Mesenchymal stem cell (in vitro differentiated cells and primary cell): ENCODE results near the gene IFNL2.
"Not testable (repeated sequence)": the region's sequence is repeated elsewhere in the genome, so short reads cannot be mapped to it uniquely, and the experiment has no call there.

Experiments used
- DNase-seq: peaks from one replicate; pipeline ENCODE4 v3.0.0-alpha.2; 2013
- H2AFZ ChIP-seq: one replicate; pipeline ENCODE4 v1.6.1; 2013; ENCODE audit warnings: low read depth, mild to moderate bottlenecking, control low read depth, inconsistent platforms, low read length, moderate library complexity
- H2AK5ac ChIP-seq: 2 replicates; pipeline ENCODE4 v1.6.1; 2013; ENCODE audit warnings: low read length, moderate library complexity, mild to moderate bottlenecking, inconsistent platforms; ENCODE audit not compliant: severe bottlenecking
- H2BK120ac ChIP-seq: one replicate; pipeline ENCODE4 v1.6.1; 2013; ENCODE audit warnings: low read depth, mild to moderate bottlenecking, inconsistent platforms, low read length, moderate library complexity
- H2BK12ac ChIP-seq, 2 experiments: one replicate each; pipeline ENCODE4 v1.6.1; 2013; ENCODE audit warnings: inconsistent platforms in 2 of 2, low read length in 2 of 2, mild to moderate bottlenecking in 2 of 2, moderate library complexity in 2 of 2, control low read depth in 1 of 2
- H2BK15ac ChIP-seq: one replicate; pipeline ENCODE4 v1.6.1; 2013; ENCODE audit warnings: mild to moderate bottlenecking, low read depth, inconsistent platforms; ENCODE audit not compliant: poor library complexity, severe bottlenecking
- H2BK5ac ChIP-seq: 2 replicates; pipeline ENCODE4 v1.6.1; 2013; ENCODE audit warnings: low read depth, mild to moderate bottlenecking, low read length, control low read depth, inconsistent platforms; ENCODE audit not compliant: poor library complexity, severe bottlenecking
- H3K14ac ChIP-seq, 2 experiments: one replicate each; pipeline ENCODE4 v1.6.1; 2013; ENCODE audit warnings: inconsistent platforms in 2 of 2, low read length in 2 of 2, control low read depth in 1 of 2, mild to moderate bottlenecking in 1 of 2, moderate library complexity in 1 of 2
- H3K18ac ChIP-seq, 2 experiments: one replicate each; pipeline ENCODE4 v1.6.1; 2013; ENCODE audit warnings: inconsistent platforms in 2 of 2, low read length in 2 of 2, control low read depth in 1 of 2, low read depth in 1 of 2, mild to moderate bottlenecking in 1 of 2
- H3K23ac ChIP-seq, 2 experiments: one replicate each; pipeline ENCODE4 v1.6.1; 2013; ENCODE audit warnings: inconsistent platforms in 2 of 2, low read length in 2 of 2, mild to moderate bottlenecking in 2 of 2, moderate library complexity in 2 of 2, control low read depth in 1 of 2
- H3K27ac ChIP-seq: 2 replicates; pipeline ENCODE4 v1.5.1; 2013; ENCODE audit warnings: mild to moderate bottlenecking, moderate library complexity, low read length, control low read depth, inconsistent platforms; ENCODE audit not compliant: poor library complexity, severe bottlenecking
- H3K27me3 ChIP-seq, 2 experiments: 2 replicates each; pipeline versions ENCODE4 v1.6.1 to v1.7.0; 2013; ENCODE audit warnings: low read length in 2 of 2, mild to moderate bottlenecking in 2 of 2, moderate library complexity in 2 of 2, control low read depth in 1 of 2, inconsistent platforms in 1 of 2; ENCODE audit not compliant: control insufficient read depth in 1 of 2, insufficient read depth in 1 of 2
- H3K36me3 ChIP-seq, 2 experiments: 2 replicates each; pipeline versions ENCODE4 v1.6.1 to v1.7.0; 2013; ENCODE audit warnings: low read length in 2 of 2, control low read depth in 1 of 2, inconsistent platforms in 1 of 2, low read depth in 1 of 2, mild to moderate bottlenecking in 1 of 2; ENCODE audit not compliant: insufficient read depth in 2 of 2, control insufficient read depth in 1 of 2
- H3K4ac ChIP-seq, 2 experiments: one replicate each; pipeline ENCODE4 v1.6.1; 2013; ENCODE audit warnings: inconsistent platforms in 2 of 2, low read length in 2 of 2, mild to moderate bottlenecking in 2 of 2, moderate library complexity in 2 of 2, control low read depth in 1 of 2, low read depth in 1 of 2
- H3K4me1 ChIP-seq: 2 replicates; pipeline ENCODE4 v1.6.1; 2013; ENCODE audit warnings: low read depth, low read length, control low read depth; ENCODE audit not compliant: control insufficient read depth, insufficient read depth
- H3K4me2 ChIP-seq: 2 replicates; pipeline ENCODE4 v1.6.1; 2013; ENCODE audit warnings: low read length, mild to moderate bottlenecking, inconsistent platforms; ENCODE audit not compliant: poor library complexity, severe bottlenecking
- H3K4me3 ChIP-seq, 2 experiments: 2 replicates each; pipeline versions ENCODE4 v1.5.1 to v1.7.0; 2013; ENCODE audit warnings: low read length in 2 of 2, mild to moderate bottlenecking in 2 of 2, control low read depth in 1 of 2, low read depth in 1 of 2; ENCODE audit not compliant: insufficient read depth in 1 of 2
- H3K79me1 ChIP-seq: replicated peaks from 2 replicates; pipeline ENCODE4 v1.6.1; 2013; ENCODE audit warnings: mild to moderate bottlenecking, control low read depth, low read length, inconsistent platforms; ENCODE audit not compliant: poor library complexity, severe bottlenecking
- H3K9ac ChIP-seq: 2 replicates; pipeline ENCODE4 v1.7.0; 2013; ENCODE audit warnings: mild to moderate bottlenecking, low read length, moderate library complexity
- H3K9me3 ChIP-seq: 2 replicates; pipeline ENCODE4 v1.7.0; 2013; ENCODE audit warnings: mild to moderate bottlenecking, low read length; ENCODE audit not compliant: control insufficient read depth
- H4K8ac ChIP-seq: one replicate; pipeline ENCODE4 v1.6.1; 2013; ENCODE audit warnings: inconsistent platforms, mild to moderate bottlenecking, low read length, moderate library complexity
- H4K91ac ChIP-seq: one replicate; pipeline ENCODE4 v1.6.1; 2013; ENCODE audit warnings: mild to moderate bottlenecking, low read length, inconsistent platforms
- WGBS: methylation state at CpG from one replicate; pipeline ENCODE4 v1.1.7; 2013; ENCODE audit warnings: mixed read lengths; 5-methylcytosine and 5-hydroxymethylcytosine counted together

The IFNL2 gene

DNA sequence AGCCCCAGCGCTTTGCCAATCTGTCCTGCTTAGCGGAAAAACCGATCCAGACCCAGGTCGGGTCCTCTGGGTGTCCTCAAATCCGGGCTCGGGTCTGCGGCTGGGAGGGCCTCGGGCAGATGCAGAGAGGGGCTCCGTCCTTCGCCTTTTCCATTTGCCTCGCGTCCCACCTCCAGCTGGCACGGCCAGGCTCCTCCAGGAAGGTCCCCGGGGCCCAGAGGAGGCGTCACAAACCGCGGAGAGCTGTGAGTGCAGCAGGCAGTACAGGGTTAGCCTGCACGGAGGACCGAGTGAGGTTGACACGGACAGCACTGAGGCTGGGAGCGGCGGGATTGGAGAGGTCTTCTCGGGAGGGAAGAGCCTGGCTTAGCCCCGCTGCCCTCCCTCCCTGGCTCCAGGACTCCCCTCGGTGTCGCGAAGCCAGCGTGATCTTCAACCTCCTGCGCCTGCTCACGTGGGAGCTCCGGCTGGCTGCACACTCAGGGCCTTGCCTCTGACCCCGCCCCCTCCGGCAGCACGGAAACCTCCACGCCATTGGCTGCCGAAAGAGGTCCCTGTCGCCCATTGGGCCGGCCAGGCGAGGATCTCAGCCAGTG, 2.8 kb upstream of the IFNL2 start:
- Histone ChIP-seq H3K4me3 (no peak overlapping the region), H3K4me2 (no peak overlapping the region), H3K9ac (no peak overlapping the region), H3K79me1 (no peaks in the 10 kb centered on the region), H3K23ac (no peak overlapping the region), H3K4ac (no peak overlapping the region), H3K4me1 (peaks cover 5% of the 10 kb centered on the region), H3K9me3 (no peaks in the 10 kb centered on the region), H2BK5ac (no peak overlapping the region), H2AK5ac (no peak overlapping the region), H3K14ac (no peak overlapping the region), H3K36me3 (no peaks in the 10 kb centered on the region), H3K27ac (no peak overlapping the region), H3K27me3 (peaks cover 53 to 60% of the 10 kb centered on the region in 2 experiments), H4K8ac (no peak overlapping the region), H2BK120ac (no peak overlapping the region), H2BK15ac (no peak overlapping the region), H4K91ac (no peak overlapping the region), H2AFZ (no peak overlapping the region), H2BK12ac (no peak overlapping the region), H3K18ac (no peak overlapping the region)
- WGBS: 62% methylated on average over 39 of the region's 39 CpGs
- DNase-seq: no peak

DNA sequence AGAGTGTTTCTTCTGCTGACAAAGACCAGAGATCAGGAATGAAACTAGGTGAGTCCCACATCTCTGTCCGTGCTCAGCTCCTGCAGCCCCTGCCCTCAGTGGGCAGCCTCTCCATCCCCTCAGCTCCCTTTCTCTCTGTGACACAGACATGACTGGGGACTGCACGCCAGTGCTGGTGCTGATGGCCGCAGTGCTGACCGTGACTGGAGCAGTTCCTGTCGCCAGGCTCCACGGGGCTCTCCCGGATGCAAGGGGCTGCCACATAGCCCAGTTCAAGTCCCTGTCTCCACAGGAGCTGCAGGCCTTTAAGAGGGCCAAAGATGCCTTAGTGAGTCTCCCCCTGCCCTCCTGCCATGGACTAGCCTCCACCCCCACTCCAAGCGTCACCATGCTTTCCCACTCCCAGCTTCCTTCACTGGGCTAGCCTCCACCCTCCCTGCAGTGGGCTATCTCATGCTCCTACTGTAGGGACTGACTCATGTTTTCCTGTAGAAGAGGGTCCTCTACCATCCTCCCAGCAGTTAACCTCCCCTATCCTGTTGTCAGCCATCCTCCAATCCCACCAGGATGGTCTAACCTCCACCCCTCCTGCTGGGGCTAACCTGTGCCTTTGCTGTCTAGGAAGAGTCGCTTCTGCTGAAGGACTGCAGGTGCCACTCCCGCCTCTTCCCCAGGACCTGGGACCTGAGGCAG, 481 bp downstream of the IFNL2 start:
- not testable (repeated sequence) for H3K36me3 ChIP-seq, H2BK15ac ChIP-seq, H2BK5ac ChIP-seq, H2AK5ac ChIP-seq, H3K9ac ChIP-seq, H3K27ac ChIP-seq, H3K79me1 ChIP-seq, H4K8ac ChIP-seq, H3K4me3 ChIP-seq, H3K18ac ChIP-seq, H3K4ac ChIP-seq, H3K14ac ChIP-seq, DNase-seq, H4K91ac ChIP-seq, H2BK12ac ChIP-seq, H3K4me1 ChIP-seq, H2AFZ ChIP-seq, H3K23ac ChIP-seq, H2BK120ac ChIP-seq, H3K4me2 ChIP-seq, H3K9me3 ChIP-seq
- peaks cover 41 to 46% of the 10 kb centered on the region in 2 experiments for H3K27me3 ChIP-seq
- 69% methylated on average over 7 of the region's 10 CpGs for WGBS

DNA sequence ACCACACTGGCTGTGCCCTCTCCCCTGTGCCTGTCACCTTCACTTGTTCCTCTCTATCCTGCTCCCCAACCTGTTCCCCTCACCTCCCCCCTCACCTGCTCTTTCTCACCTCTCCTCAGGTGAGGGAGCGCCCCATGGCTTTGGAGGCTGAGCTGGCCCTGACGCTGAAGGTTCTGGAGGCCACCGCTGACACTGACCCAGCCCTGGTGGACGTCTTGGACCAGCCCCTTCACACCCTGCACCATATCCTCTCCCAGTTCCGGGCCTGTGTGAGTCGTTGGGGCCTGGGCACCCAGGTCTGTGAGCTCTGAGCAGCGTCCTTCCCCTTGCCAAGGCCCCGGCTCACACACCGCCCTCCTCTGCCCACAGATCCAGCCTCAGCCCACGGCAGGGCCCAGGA, 1.2 kb downstream of the IFNL2 start:
- not testable (repeated sequence) for H2BK120ac ChIP-seq, H3K4me3 ChIP-seq, H3K9me3 ChIP-seq, H2AK5ac ChIP-seq, H4K91ac ChIP-seq, H3K4me1 ChIP-seq, H2AFZ ChIP-seq, H2BK12ac ChIP-seq, H3K14ac ChIP-seq, H3K4me2 ChIP-seq, H3K18ac ChIP-seq, H3K36me3 ChIP-seq, H2BK15ac ChIP-seq, H3K4ac ChIP-seq, H3K9ac ChIP-seq, H3K79me1 ChIP-seq, DNase-seq, H4K8ac ChIP-seq, H2BK5ac ChIP-seq, H3K23ac ChIP-seq, H3K27ac ChIP-seq
- peaks cover 34 to 39% of the 10 kb centered on the region in 2 experiments for H3K27me3 ChIP-seq
- WGBS: 51% methylated on average over 6 of the region's 10 CpGs

DNA sequence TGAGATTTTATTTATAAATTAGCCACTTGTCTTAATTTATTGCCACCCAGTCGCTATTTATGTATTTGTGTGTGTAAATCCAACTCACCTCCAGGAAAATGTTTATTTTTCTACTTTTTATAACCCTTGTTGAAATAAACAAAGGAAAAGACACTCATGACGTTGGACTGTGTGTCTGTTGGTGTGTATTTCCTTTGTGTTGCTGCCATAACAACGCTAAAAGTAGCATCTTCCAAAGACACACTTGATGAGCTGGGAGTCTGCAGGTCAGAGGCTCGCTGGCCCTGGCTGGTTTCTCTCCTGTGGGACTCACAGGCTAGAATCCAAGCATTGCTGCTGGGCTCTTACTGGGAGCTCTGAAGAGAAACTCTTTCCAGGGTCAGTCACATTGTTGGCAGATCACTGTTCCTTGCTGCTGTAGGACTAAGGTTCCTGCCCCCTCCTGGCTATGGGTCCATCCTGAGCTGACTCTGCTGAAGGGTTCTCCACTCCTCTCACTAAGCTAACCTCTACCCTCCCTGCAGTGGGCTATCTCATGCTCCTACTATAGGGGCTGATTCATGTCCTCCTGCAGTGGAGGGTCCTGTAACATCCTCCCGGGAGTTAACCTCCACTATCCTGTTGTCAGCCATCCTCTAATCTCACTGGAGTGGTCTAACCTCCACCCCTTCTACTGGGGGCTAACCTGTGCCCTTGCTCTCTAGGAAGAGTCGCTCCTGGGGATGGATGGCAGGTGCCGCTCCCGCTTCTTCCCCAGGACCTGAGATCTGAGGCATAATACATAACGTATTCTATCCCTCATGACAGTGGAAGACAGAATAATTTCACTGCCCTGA, 2.1 kb downstream of the IFNL2 start:
- 61% methylated on average over 8 of the region's 9 CpGs for WGBS
- no peak overlapping the region for H3K4me2 ChIP-seq
- H3K18ac ChIP-seq: no peak overlapping the region
- no peak overlapping the region for H2BK15ac ChIP-seq
- no peak overlapping the region for H4K91ac ChIP-seq
- H3K9me3 ChIP-seq: no peaks in the 10 kb centered on the region
- no peak overlapping the region for H2AK5ac ChIP-seq
- H2AFZ ChIP-seq: no peak overlapping the region
- H3K4me3 ChIP-seq: no peak overlapping the region
- no peaks in the 10 kb centered on the region for H3K36me3 ChIP-seq
- H4K8ac ChIP-seq: no peak overlapping the region
- no peak overlapping the region for H3K14ac ChIP-seq
- H3K27ac ChIP-seq: no peak overlapping the region
- peaks cover 32 to 36% of the 10 kb centered on the region in 2 experiments for H3K27me3 ChIP-seq
- no peak overlapping the region for H3K23ac ChIP-seq
- H2BK12ac ChIP-seq: no peak overlapping the region
- DNase-seq: peak; percentile 82
- no peak overlapping the region for H3K9ac ChIP-seq
- H2BK5ac ChIP-seq: no peak overlapping the region
- H3K4ac ChIP-seq: no peak overlapping the region
- H2BK120ac ChIP-seq: no peak overlapping the region
- no peaks in the 10 kb centered on the region for H3K79me1 ChIP-seq
- no peaks in the 10 kb centered on the region for H3K4me1 ChIP-seq
